ENCODE results near the gene ABCB1. TPM values are rescaled to one million over a fixed set of nuclear protein-coding genes. Genes with fewer than 3 reads are reported as not detected.
A peak's percentile ranks its signal among the peaks of the same experiment; 100 is the strongest.

ABCB1 gene
- total and polyA plus RNA-seq, 10 of the 15 experiments (the other 5 are each of a cell fraction or from before 2014, with no cell fraction given) = 0.40 to 13.9 (median 1.9) TPM

GRCh38 chr7:87599336-87599735 lies 1.3 kb downstream of the ABCB1 start (continued):
- TF ChIP-seq ZBTB40 (IDR thresholded peaks at IDR 0.05; ENCODE audit: borderline replicate concordance) (no peak), BHLHE40 (IDR thresholded peaks at IDR 0.05; ENCODE audit: borderline replicate concordance in 1 of 2, low read depth in 2 of 2, low read length in 1 of 2) (peak; percentile 99 to 100), ZNF207 (IDR thresholded peaks at IDR 0.05; ENCODE audit: borderline replicate concordance) (no peak), SMAD1 (IDR thresholded peaks at IDR 0.05; ENCODE audit: low read depth, partially characterized antibody) (no peak), ZBTB4 (CRISPR knock-in tag; IDR thresholded peaks at IDR 0.05) (no peak), IRF3 (IDR thresholded peaks at IDR 0.05) (no peak), YBX1 (IDR thresholded peaks at IDR 0.05) (0 out of 2 replicates have a peak, but pooled peaks have one; percentile 54), IRF5 (IDR thresholded peaks at IDR 0.05; ENCODE audit: borderline replicate concordance) (no peak), CEBPB (IDR thresholded peaks at IDR 0.05; ENCODE audit: borderline replicate concordance in 1 of 2, low read depth in 2 of 2, low read length in 2 of 2) (0 out of 4 replicates have a peak, but pooled peaks of 1 of the 2 experiments have one; percentile 28), ASH2L (IDR thresholded peaks at IDR 0.05; ENCODE audit: borderline replicate concordance, low read depth) (no peak), NFYA (IDR thresholded peaks at IDR 0.05; ENCODE audit: borderline replicate concordance, low read depth, low read length) (no peak), TCF12 (IDR thresholded peaks at IDR 0.05; ENCODE audit: low read depth, low read length) (0 out of 2 replicates have a peak, but pooled peaks have one; percentile 39), SPI1 (IDR thresholded peaks at IDR 0.05; ENCODE audit: borderline replicate concordance, insufficient read depth, low read depth, low read length) (peak; percentile 65; the same call in 1 of the 2 replicates), HCFC1 (IDR thresholded peaks at IDR 0.05; ENCODE audit: low read length) (no peak), PRDM15 (CRISPR knock-in tag; IDR thresholded peaks at IDR 0.05) (no peak)

Data from GM12878 (cell line).